GM21717 (cell line): ENCODE data around the gene SNAPIN.

ENCODE experiments used
- ATAC-seq: cut with Tn5 transposase; IDR thresholded peaks from one replicate; pipeline ENCODE4 v1.9.1; 2021; ENCODE audit warnings: mild to moderate bottlenecking, moderate library complexity; ENCODE audit not compliant: unreplicated experiment

SNAPIN gene

GRCh38 chr1:153673511-153673910, 15.0 kb downstream of the SNAPIN start:
- ATAC-seq: no peak

DNA sequence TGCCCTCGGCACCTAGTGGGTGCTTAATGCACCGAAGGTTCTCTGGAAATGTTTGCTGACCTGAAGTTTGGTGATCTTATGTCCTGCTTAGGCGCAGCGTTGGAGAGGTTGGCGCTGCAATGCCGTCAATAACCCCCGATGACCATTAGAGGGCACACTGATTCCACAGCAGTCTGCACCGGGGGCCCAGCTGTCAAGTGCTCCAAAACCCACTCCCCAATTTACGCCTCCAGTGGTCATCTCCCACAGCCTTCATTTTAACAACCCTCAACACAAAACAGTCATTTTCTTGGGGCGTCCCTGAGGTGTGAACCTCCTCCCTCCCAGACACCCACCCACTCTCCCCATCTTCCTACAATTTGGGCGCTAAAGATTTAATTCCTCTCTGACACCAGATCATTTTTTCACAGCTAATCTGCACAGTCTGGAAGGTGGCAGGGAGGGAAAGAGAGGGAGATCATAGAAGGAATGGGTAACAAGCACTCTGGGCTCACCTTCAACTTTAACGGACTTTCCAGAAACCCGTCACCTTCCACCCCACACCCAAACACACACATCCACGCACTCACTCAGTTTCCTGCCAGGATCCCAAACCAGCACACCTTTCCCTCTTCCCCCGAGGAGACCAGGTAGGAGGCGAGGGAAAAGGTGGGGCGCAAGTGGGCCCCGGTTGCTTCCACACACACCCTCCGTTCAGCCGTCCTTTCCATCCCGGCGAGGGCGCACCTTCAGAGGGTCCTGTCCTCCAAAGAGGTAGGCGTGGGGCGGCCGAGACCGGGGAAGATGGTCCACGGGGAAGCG, 19.4 kb downstream of the SNAPIN start:
- no peak for ATAC-seq

- no peak for ATAC-seq
Measured at GRCh38 chr1:153678519-153679336, 20.2 kb downstream of the SNAPIN start, which contains the start of gene NPR1. NPR1 (plus strand) TSS chr1:153678688; CDS start chr1:153679109, 421 bp downstream.

GRCh38 chr1:153679337-153680119, 21.0 kb downstream of the SNAPIN start:
- ATAC-seq: no peak

GRCh38 chr1:153680120-153680403, 21.6 kb downstream of the SNAPIN start:
- no peak for ATAC-seq

- no peak for ATAC-seq
Measured at GRCh38 chr1:153682730-153683129, 24.2 kb downstream of the SNAPIN start.

DNA sequence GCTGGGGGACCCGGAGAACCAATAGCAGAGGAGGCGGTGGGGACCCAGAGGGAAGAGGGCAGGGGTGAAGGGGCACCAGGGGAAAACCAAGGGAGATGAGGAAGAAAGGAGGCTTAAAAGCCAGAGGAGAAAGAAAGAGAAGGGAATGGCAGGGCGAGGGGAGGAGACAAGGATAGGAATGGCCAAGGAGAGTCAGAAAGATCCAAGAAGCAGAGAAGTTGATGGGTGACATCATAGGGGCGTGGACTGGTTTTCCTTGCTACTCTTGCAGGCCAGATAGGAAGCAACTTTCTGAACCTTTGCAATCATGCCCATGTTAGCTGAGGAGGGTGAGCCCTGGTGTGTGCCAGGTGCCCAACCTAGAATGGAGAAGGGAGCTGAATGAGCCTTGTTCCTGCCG, 25.4 kb downstream of the SNAPIN start:
- ATAC-seq: no peak

- no peak for ATAC-seq
Measured at GRCh38 chr1:153684892-153685291, 26.4 kb downstream of the SNAPIN start.

- no peak for ATAC-seq
Measured at GRCh38 chr1:153685544-153686340, 27.2 kb downstream of the SNAPIN start.

GRCh38 chr1:153687346-153688125, 29.0 kb downstream of the SNAPIN start:
- no peak for ATAC-seq

DNA sequence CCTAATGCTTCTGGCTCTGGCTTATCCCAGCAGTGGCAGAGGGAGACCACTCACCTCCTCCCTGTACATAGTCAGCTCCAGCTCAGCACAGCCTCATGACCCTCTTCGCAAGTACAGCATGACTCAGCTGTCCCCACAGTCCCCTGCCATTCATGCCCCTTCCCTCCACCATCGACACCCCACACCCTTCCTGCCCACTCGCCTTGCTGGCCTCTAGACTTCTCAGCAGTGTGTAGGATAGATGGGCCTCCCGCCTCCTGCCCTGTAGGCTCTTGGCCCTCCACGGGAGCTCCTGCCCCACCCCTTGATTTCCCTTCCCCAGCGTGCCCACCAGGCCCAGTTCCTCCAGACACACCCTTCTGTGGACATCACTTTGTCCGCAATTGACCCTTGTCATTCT, 29.8 kb downstream of the SNAPIN start:
- ATAC-seq: no peak

DNA sequence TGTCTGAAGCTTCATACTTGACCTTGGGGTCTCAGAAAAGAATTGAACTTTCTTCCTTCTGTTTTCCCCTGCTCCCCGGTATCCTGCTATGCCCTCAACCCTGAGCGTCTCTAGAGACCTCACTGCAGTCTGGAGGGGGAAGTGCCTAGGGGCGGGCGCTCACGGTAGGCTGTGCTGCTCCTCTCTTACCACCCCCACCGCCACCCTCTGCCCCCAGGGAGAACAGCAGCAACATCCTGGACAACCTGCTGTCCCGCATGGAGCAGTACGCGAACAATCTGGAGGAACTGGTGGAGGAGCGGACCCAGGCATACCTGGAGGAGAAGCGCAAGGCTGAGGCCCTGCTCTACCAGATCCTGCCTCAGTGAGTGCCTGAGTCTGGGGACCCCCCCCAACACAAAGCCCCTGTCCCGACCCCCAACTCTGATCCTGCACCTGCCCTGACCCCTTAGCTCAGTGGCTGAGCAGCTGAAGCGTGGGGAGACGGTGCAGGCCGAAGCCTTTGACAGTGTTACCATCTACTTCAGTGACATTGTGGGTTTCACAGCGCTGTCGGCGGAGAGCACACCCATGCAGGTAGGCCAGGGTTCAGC, 30.3 kb downstream of the SNAPIN start:
- no peak for ATAC-seq

DNA sequence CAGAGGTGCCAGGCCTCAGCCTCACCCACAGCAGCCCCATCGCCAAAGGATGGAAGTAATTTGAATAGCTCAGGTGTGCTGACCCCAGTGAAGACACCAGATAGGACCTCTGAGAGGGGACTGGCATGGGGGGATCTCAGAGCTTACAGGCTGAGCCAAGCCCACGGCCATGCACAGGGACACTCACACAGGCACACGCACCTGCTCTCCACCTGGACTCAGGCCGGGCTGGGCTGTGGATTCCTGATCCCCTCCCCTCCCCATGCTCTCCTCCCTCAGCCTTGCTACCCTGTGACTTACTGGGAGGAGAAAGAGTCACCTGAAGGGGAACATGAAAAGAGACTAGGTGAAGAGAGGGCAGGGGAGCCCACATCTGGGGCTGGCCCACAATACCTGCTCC, 35.0 kb downstream of the SNAPIN start:
- no peak for ATAC-seq

GRCh38 chr1:153696741-153697140, 38.2 kb downstream of the SNAPIN start:
- no peak for ATAC-seq

- ATAC-seq: no peak
Measured at GRCh38 chr1:153697191-153698019, 38.9 kb downstream of the SNAPIN start.

- ATAC-seq: no peak
Measured at GRCh38 chr1:153698020-153698922, 39.8 kb downstream of the SNAPIN start.

DNA sequence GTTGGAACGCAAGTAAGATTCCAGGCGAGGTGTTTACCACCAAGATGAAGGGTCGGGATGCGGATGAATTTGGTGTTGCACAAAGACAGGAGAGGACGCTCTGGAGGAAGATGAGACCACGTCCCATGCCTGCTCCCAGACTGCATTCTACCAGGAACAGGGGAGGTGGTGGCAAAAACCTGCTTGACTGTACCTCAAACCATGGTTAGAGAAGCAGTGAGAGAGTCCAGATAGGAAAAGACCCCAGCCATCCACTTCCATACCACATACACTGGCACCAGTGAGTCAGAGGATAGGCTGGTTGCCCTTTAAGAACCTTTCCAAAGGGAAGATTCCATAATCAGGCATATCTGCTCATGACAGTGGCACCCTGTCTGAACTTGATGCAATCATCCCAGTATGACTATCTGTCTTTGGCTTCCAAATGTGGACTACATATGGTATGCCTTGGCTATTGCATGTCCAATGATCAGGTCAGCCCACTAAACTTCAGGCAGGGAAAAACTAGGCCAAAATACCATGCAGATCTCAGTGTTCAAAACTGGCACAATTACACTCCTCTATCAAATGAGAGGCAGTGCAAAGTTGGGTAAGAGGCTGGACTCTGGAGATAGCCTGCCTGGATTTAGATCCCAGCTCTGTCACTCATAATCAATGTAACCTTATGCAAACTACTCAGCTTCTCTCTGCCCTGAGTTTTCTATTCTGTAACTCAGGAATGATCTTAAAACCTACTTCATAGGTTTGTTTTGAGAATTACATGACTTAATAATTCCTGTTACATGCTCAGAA, 40.6 kb downstream of the SNAPIN start:
- no peak for ATAC-seq
